A549 (cell line): ENCODE data around the gene AAK1. TPM values are rescaled to one million over a fixed set of nuclear protein-coding genes. Genes with fewer than 3 reads are reported as not detected.

Experiments
- ATAC-seq, 2 experiments: fragments of 200-7000 bp in 1 of 2; fragments of >200 bp in 1 of 2; cut with Nextera tagmentation in 1 of 2; cut with Tn5 transposase in 1 of 2; 3 replicates each; pipeline versions ENCODE4 v1.8.0 to v1.9.1; 2018 to 2020; ENCODE audit warnings: mild to moderate bottlenecking in 1 of 2, moderate library complexity in 1 of 2
- CTCF ChIA-PET: fragments of 300-600 bp; sonication (Branson Sonifier 250); formaldehyde crosslinking; extraction: SDS; loops from one replicate; lab custom pipeline; 2021; ENCODE audit warnings: antibody characterized with exemption, inconsistent platforms; lab: Yijun Ruan, JAX
- POLR2A ChIA-PET: fragments of 350-600 bp; formaldehyde crosslinking; extraction: SDS; loops from one replicate; lab custom pipeline; 2021; ENCODE audit warnings: antibody characterized with exemption, inconsistent platforms; lab: Yijun Ruan, JAX
- DNase-seq, 2 experiments: peaks; one replicate each; pipeline versions ENCODE4 v3.0.0 to v3.0.0-alpha.2; 2011 to 2016; ENCODE audit warnings: low read depth in 1 of 2, low spot score in 1 of 2
- FAIRE-seq: peaks from 2 replicates; lab custom pipeline; 2011; peaks lifted over from hg19 to GRCh38; lab: Jason Lieb, UNC
- H3K27ac ChIP-seq, 2 experiments: fragments of >200 bp; sonication (Bioruptor Twin); formaldehyde crosslinking; 3 replicates each; pipeline ENCODE4 v1.5.1; 2016 to 2017
- H3K4me1 ChIP-seq: fragments of >200 bp; sonication (Bioruptor Twin); formaldehyde crosslinking; 3 replicates; pipeline ENCODE4 v1.6.1; 2016
- H3K4me2 ChIP-seq: fragments of >200 bp; sonication (Bioruptor Twin); formaldehyde crosslinking; 3 replicates; pipeline ENCODE4 v1.6.1; 2016
- H3K4me3 ChIP-seq: fragments of >200 bp; sonication (Bioruptor Twin); formaldehyde crosslinking; 3 replicates; pipeline ENCODE4 v1.5.1; 2016
- H3K9me3 ChIP-seq: fragments of >200 bp; sonication (Bioruptor Twin); formaldehyde crosslinking; 3 replicates; pipeline ENCODE4 v1.6.1; 2016
- BHLHE40 ChIP-seq: IDR thresholded peaks from 2 replicates; pipeline ENCODE4 v1.6.1; 2012; ENCODE audit warnings: low read depth, low read length, inconsistent platforms
- CBX2 ChIP-seq: fragments of 200-600 bp; sonication (generic); IDR thresholded peaks from 2 replicates; pipeline ENCODE4 v1.6.1; 2016; ENCODE audit warnings: low read depth, mild to moderate bottlenecking, borderline replicate concordance
- CHD2 ChIP-seq: fragments of 150-350 bp; IDR thresholded peaks from 2 replicates; pipeline ENCODE4 v1.6.1; 2014; ENCODE audit warnings: low read length; ENCODE audit not compliant: partially characterized antibody
- CHD4 ChIP-seq: fragments of 200-600 bp; sonication (generic); IDR thresholded peaks from 2 replicates; pipeline ENCODE4 v1.6.1; 2016; ENCODE audit warnings: antibody characterized with exemption, mild to moderate bottlenecking, borderline replicate concordance
- EHMT2 ChIP-seq: fragments of 200-600 bp; sonication (generic); IDR thresholded peaks from 2 replicates; pipeline ENCODE4 v1.6.1; 2016; ENCODE audit warnings: antibody characterized with exemption, low read depth, mild to moderate bottlenecking, moderate library complexity
- FOSB ChIP-seq: fragments of 250-450 bp; sonication (Bioruptor Pico); IDR thresholded peaks from 2 replicates; pipeline ENCODE4 v1.5.0; 2020; ENCODE audit warnings: mild to moderate bottlenecking, moderate library complexity
- FOSL2 ChIP-seq, 2 experiments: fragments of 450-650 bp in 1 of 2; fragments of >200 bp in 1 of 2; sonication (Bioruptor Twin) in 1 of 2; formaldehyde crosslinking; IDR thresholded peaks; 2 replicates each; pipeline versions ENCODE4 v1.5.0 to v1.6.1; 2016 to 2020; ENCODE audit warnings: mild to moderate bottlenecking in 1 of 2, moderate library complexity in 1 of 2
- FOXS1 ChIP-seq: fragments of 250-450 bp; sonication (Bioruptor Pico); IDR thresholded peaks from 2 replicates; pipeline ENCODE4 v1.5.0; 2020; ENCODE audit warnings: mild to moderate bottlenecking, moderate library complexity
- GATA3 ChIP-seq: IDR thresholded peaks from 2 replicates; pipeline ENCODE4 v1.6.1; 2012; ENCODE audit warnings: borderline replicate concordance
- HDAC2 ChIP-seq: fragments of 200-600 bp; sonication (generic); IDR thresholded peaks from 2 replicates; pipeline ENCODE4 v1.6.1; 2016
- HOXA7 ChIP-seq: fragments of 250-450 bp; sonication (Bioruptor Pico); IDR thresholded peaks from 2 replicates; pipeline ENCODE4 v1.5.0; 2020; ENCODE audit warnings: mild to moderate bottlenecking, moderate library complexity
- HOXB13 ChIP-seq: fragments of 250-450 bp; sonication (Bioruptor Pico); IDR thresholded peaks from 2 replicates; pipeline ENCODE4 v1.5.0; 2020; ENCODE audit warnings: low read depth, mild to moderate bottlenecking, moderate library complexity
- JUN ChIP-seq, 2 experiments: fragments of >200 bp; sonication (Bioruptor Twin); formaldehyde crosslinking; IDR thresholded peaks; 2 replicates in 1 of 2; 3 replicates in 1 of 2; pipeline ENCODE4 v1.6.1; 2016 to 2017
- JUNB ChIP-seq: fragments of >200 bp; sonication (Bioruptor Twin); formaldehyde crosslinking; IDR thresholded peaks from 2 replicates; pipeline ENCODE4 v1.6.1; 2016
- KDM5A ChIP-seq: fragments of 200-600 bp; sonication (generic); IDR thresholded peaks from 2 replicates; pipeline ENCODE4 v1.6.1; 2016; ENCODE audit warnings: antibody characterized with exemption, mild to moderate bottlenecking
- NFE2L2 ChIP-seq: fragments of 150-350 bp; conservative IDR thresholded peaks from 2 replicates; pipeline ENCODE4 v1.6.1; 2014; ENCODE audit warnings: low read length
- PHF8 ChIP-seq: fragments of 200-600 bp; sonication (generic); IDR thresholded peaks from 2 replicates; pipeline ENCODE4 v1.6.1; 2016; ENCODE audit warnings: low read depth, mild to moderate bottlenecking, antibody characterized with exemption, moderate library complexity, borderline replicate concordance
- POLR2A ChIP-seq: IDR thresholded peaks from 2 replicates; pipeline ENCODE4 v1.6.1; 2012; ENCODE audit warnings: mild to moderate bottlenecking, low read length
- POLR2AphosphoS2 ChIP-seq: conservative IDR thresholded peaks from 2 replicates; pipeline ENCODE4 v1.6.1; 2012; ENCODE audit warnings: low read length, improper control_type of control experiment, inconsistent platforms
- RAD21 ChIP-seq, 2 experiments: fragments of >200 bp in 1 of 2; sonication (Bioruptor Twin) in 1 of 2; formaldehyde crosslinking in 1 of 2; IDR thresholded peaks in 1 of 2; conservative IDR thresholded peaks in 1 of 2; 2 replicates in 1 of 2; 3 replicates in 1 of 2; pipeline ENCODE4 v1.6.1; 2012 to 2018; ENCODE audit warnings: inconsistent platforms in 1 of 2
- RARB ChIP-seq: fragments of 250-450 bp; sonication (Bioruptor Pico); IDR thresholded peaks from 2 replicates; pipeline ENCODE4 v1.8.0; 2021; ENCODE audit warnings: mild to moderate bottlenecking, moderate library complexity
- RCOR1 ChIP-seq: fragments of 150-350 bp; IDR thresholded peaks from 2 replicates; pipeline ENCODE4 v1.6.1; 2014; ENCODE audit warnings: antibody characterized with exemption, low read length, low read depth
- RNF2 ChIP-seq: fragments of 200-600 bp; sonication (generic); IDR thresholded peaks from 2 replicates; pipeline ENCODE4 v1.6.1; 2016; ENCODE audit warnings: low read depth, mild to moderate bottlenecking, antibody characterized with exemption, moderate library complexity, borderline replicate concordance
- SMC3 ChIP-seq: fragments of >200 bp; sonication (Bioruptor Twin); formaldehyde crosslinking; IDR thresholded peaks from 3 replicates; pipeline ENCODE4 v1.6.1; 2018; ENCODE audit warnings: inconsistent platforms
- SREBF2 ChIP-seq: fragments of 450-650 bp; IDR thresholded peaks from 2 replicates; pipeline ENCODE4 v1.6.1; 2014; ENCODE audit warnings: mild to moderate bottlenecking, moderate library complexity
- TFCP2L1 ChIP-seq: fragments of 250-450 bp; sonication (Bioruptor Pico); IDR thresholded peaks from 2 replicates; pipeline ENCODE4 v1.5.0; 2021; ENCODE audit warnings: mild to moderate bottlenecking
- ZC3H11A ChIP-seq: fragments of 450-650 bp; IDR thresholded peaks from 2 replicates; pipeline ENCODE4 v1.6.1; 2014; ENCODE audit warnings: antibody characterized with exemption, mild to moderate bottlenecking
- ZFP36 ChIP-seq: fragments of 450-650 bp; IDR thresholded peaks from 2 replicates; pipeline ENCODE4 v1.6.1; 2014; ENCODE audit warnings: borderline replicate concordance; ENCODE audit not compliant: partially characterized antibody
- ZSCAN20 ChIP-seq: fragments of 250-450 bp; sonication (Bioruptor Pico); IDR thresholded peaks from 2 replicates; pipeline ENCODE4 v1.8.0; 2022; ENCODE audit warnings: mild to moderate bottlenecking, moderate library complexity
- WGBS: methylation state at CpG from one replicate; pipeline ENCODE4 v1.1.6; 2017; ENCODE audit errors: missing lambda C conversion rate; 5-methylcytosine and 5-hydroxymethylcytosine counted together
- polyA minus RNA-seq: library from RNA; depleted of rRNA, polyadenylated mRNA; stranded (reverse); fragments of >200 nt; gene quantifications from 2 replicates; pipeline ENCODE4 v1.2.3, GENCODE V29; 2011; rRNA and poly(A)+ RNA removed
- polyA plus RNA-seq, 4 experiments: library from polyadenylated mRNA; depleted of rRNA in 3 of 4; stranded (reverse); fragments of >200 nt; fragmentation: RNase III in 1 of 4; extraction: RNeasy Plus Mini Kit Qiagen cat#74134 plus additional on column Dnase treatment in 1 of 4; gene quantifications; 2 replicates in 3 of 4; 3 replicates in 1 of 4; pipeline ENCODE4 v1.2.3, GENCODE V29; 2011 to 2017
- TF ChIP-seq, protein P1 (sequence below): IDR thresholded peaks from 2 replicates; pipeline ENCODE4 v1.6.1; 2012
- TF ChIP-seq, protein P2 (sequence below): IDR thresholded peaks from 2 replicates; pipeline ENCODE4 v1.6.1; 2012; ENCODE audit warnings: low read depth, borderline replicate concordance
- TF ChIP-seq, protein P3 (sequence below): fragments of 200-600 bp; sonication (generic); IDR thresholded peaks from 2 replicates; pipeline ENCODE4 v1.6.1; 2016; ENCODE audit warnings: antibody characterized with exemption, mild to moderate bottlenecking, moderate library complexity
- TF ChIP-seq, protein P4 (sequence below): fragments of 250-450 bp; sonication (Bioruptor Pico); IDR thresholded peaks from 2 replicates; pipeline ENCODE4 v1.5.0; 2021; ENCODE audit warnings: mild to moderate bottlenecking, moderate library complexity, borderline replicate concordance

AAK1 gene
- polyA plus RNA-seq (2011; rRNA removed) (25.7 and 26.9 TPM in 2 replicates), polyA plus RNA-seq (2017; fragmentation: RNase III; extraction: RNeasy Plus Mini Kit Qiagen cat#74134 plus additional on column Dnase treatment) (15.9 to 19.3 TPM (median 15.9 TPM) in 3 replicates), polyA minus RNA-seq (29.7 and 39.7 TPM in 2 replicates)
- 8.6 and 12.2 TPM in 2 replicates for polyA plus RNA-seq (2012; cell fraction: cytosol; rRNA removed)
- polyA plus RNA-seq (2012; cell fraction: nucleus; rRNA removed), result 11.6 and 12.6 TPM in 2 replicates

DNA sequence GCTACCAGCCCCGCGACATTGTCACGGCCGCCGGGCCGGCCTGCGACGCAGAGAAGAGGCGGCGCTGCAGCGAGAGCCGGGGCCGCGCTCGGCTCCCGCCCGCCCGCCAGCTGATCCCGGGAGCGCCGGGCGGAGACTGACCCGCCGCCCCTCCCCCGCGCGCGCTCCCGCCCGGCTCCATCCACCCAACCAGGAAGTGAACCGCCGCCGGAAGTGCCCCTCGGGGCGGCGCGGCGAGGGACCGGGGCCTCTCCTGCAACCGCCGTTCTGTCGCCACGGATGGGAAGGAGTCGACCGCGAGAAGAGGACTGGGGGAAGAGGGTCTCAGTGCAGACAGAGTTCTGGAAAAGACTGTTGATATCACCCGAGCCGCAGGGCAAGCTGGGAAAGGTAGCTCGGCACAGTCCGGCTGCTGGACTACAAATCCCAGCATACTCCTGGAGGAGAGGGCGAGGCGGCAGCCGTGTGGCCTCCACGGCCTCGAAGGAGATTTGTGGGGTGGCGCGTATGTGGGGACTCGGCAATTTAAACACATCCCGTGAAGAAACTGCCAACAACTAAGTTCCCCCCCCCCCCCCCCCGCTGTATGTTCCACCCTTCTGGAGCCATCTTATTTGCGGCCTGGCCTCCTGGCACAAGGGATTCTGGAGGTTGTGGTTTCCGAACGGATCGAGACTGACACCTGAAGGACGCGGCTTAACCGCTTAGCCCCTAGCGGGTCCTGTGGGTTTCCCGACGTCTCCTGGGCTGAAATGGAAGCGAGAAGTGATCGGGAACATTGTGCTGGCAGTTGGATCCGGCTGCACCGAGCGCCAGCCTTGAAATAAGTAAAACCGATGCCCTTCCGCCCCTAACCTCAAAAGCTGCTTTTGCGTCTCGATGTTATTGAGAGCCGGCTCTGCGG, at the start of gene AAK1:
AAK1 (minus strand) TSS at position 138 of the 904 bp plus-strand sequence. CDS start 699 bp downstream, outside the sequence.
- H3K4me3 ChIP-seq, result peak within 1 kb of the TSS; percentile 88
- H3K4me1 ChIP-seq, result peaks cover 38% of the 10 kb centered on the region
- FAIRE-seq, result no peak
- under 1% methylated on average over 63 of the region's 81 CpGs for WGBS
- H3K4me2 ChIP-seq, result peak within 1 kb of the TSS; percentile 86
- POLR2A ChIA-PET, result interaction anchor here (0.8 to 1.5 kb wide), 11 partner anchors 10 to 207 kb away, joined by 3 to 10 read pairs (median 3); partner anchors contain the start of genes ANXA4 and NFU1
- peak; percentile 88 to 91 for ATAC-seq
- CTCF ChIA-PET, result interaction anchor here (0.6 to 3.4 kb wide), 17 partner anchors 9 to 86 kb away, joined by 3 to 10 read pairs (median 4); no protein-coding TSS in a partner anchor
- H3K27ac ChIP-seq, result peak within 1 kb of the TSS; percentile 94 to 98
- no peaks in the 10 kb centered on the region for H3K9me3 ChIP-seq
- DNase-seq, result peak; percentile 91 to 94
- no peak for TF ChIP-seq FOSB (CRISPR knock-in tag)
- TF ChIP-seq POLR2AphosphoS2, result no peak
- TF ChIP-seq NFE2L2, result no peak
- TF ChIP-seq RAD21 (conservative IDR thresholded peaks at IDR 0.05 in 1 of 2, IDR thresholded peaks at IDR 0.05 in 1 of 2), result peak in 1 of 2 experiments; percentile 2; a peak in 2 of 5 replicates
- TF ChIP-seq JUN (IDR thresholded peaks at IDR 0.05), result peak; percentile 79 to 80; a peak in 4 of 5 replicates
- TF ChIP-seq, protein P1, sequence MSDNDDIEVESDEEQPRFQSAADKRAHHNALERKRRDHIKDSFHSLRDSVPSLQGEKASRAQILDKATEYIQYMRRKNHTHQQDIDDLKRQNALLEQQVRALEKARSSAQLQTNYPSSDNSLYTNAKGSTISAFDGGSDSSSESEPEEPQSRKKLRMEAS, result peak; percentile 81; the same call in 1 of the 2 replicates
- TF ChIP-seq ZC3H11A, result no peak
- no peak for TF ChIP-seq ZFP36
- no peak for TF ChIP-seq HOXA7 (CRISPR knock-in tag)
- peak; percentile 62; the same call in 1 of the 2 replicates for TF ChIP-seq TFCP2L1 (CRISPR knock-in tag)
- no peak for TF ChIP-seq ZSCAN20 (CRISPR knock-in tag)
- no peak for TF ChIP-seq FOSL2 (IDR thresholded peaks at IDR 0.05)
- no peak for TF ChIP-seq FOSL2 (CRISPR knock-in tag; IDR thresholded peaks at IDR 0.05)
- TF ChIP-seq PHF8, result peak; percentile 71
- TF ChIP-seq POLR2A, result peak; percentile 69
- TF ChIP-seq SMC3, result no peak; the same call in 2 of the 3 replicates
- TF ChIP-seq RNF2, result 0 out of 2 replicates have a peak, but pooled peaks have one; percentile 34
- TF ChIP-seq CHD2, result no peak
- TF ChIP-seq BHLHE40, result no peak
- TF ChIP-seq EHMT2, result no peak
- TF ChIP-seq RARB (CRISPR knock-in tag), result no peak
- TF ChIP-seq, protein P2, sequence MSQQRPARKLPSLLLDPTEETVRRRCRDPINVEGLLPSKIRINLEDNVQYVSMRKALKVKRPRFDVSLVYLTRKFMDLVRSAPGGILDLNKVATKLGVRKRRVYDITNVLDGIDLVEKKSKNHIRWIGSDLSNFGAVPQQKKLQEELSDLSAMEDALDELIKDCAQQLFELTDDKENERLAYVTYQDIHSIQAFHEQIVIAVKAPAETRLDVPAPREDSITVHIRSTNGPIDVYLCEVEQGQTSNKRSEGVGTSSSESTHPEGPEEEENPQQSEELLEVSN, result peak; percentile 7
- no peak for TF ChIP-seq HDAC2
- TF ChIP-seq GATA3, result no peak
- TF ChIP-seq JUNB, result no peak
- TF ChIP-seq KDM5A, result no peak; the same call in 1 of the 2 replicates
- no peak for TF ChIP-seq CHD4
- TF ChIP-seq RCOR1, result no peak
- no peak for TF ChIP-seq CBX2
- TF ChIP-seq, protein P3, sequence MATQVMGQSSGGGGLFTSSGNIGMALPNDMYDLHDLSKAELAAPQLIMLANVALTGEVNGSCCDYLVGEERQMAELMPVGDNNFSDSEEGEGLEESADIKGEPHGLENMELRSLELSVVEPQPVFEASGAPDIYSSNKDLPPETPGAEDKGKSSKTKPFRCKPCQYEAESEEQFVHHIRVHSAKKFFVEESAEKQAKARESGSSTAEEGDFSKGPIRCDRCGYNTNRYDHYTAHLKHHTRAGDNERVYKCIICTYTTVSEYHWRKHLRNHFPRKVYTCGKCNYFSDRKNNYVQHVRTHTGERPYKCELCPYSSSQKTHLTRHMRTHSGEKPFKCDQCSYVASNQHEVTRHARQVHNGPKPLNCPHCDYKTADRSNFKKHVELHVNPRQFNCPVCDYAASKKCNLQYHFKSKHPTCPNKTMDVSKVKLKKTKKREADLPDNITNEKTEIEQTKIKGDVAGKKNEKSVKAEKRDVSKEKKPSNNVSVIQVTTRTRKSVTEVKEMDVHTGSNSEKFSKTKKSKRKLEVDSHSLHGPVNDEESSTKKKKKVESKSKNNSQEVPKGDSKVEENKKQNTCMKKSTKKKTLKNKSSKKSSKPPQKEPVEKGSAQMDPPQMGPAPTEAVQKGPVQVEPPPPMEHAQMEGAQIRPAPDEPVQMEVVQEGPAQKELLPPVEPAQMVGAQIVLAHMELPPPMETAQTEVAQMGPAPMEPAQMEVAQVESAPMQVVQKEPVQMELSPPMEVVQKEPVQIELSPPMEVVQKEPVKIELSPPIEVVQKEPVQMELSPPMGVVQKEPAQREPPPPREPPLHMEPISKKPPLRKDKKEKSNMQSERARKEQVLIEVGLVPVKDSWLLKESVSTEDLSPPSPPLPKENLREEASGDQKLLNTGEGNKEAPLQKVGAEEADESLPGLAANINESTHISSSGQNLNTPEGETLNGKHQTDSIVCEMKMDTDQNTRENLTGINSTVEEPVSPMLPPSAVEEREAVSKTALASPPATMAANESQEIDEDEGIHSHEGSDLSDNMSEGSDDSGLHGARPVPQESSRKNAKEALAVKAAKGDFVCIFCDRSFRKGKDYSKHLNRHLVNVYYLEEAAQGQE, result no peak; the same call in 1 of the 2 replicates
- TF ChIP-seq SREBF2, result no peak
- TF ChIP-seq HOXB13 (CRISPR knock-in tag), result no peak
- TF ChIP-seq FOXS1 (CRISPR knock-in tag), result no peak
- TF ChIP-seq, protein P4, sequence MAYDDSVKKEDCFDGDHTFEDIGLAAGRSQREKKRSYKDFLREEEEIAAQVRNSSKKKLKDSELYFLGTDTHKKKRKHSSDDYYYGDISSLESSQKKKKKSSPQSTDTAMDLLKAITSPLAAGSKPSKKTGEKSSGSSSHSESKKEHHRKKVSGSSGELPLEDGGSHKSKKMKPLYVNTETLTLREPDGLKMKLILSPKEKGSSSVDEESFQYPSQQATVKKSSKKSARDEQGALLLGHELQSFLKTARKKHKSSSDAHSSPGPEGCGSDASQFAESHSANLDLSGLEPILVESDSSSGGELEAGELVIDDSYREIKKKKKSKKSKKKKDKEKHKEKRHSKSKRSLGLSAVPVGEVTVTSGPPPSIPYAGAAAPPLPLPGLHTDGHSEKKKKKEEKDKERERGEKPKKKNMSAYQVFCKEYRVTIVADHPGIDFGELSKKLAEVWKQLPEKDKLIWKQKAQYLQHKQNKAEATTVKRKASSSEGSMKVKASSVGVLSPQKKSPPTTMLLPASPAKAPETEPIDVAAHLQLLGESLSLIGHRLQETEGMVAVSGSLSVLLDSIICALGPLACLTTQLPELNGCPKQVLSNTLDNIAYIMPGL (CRISPR knock-in tag), result no peak
